ENCODE measurements around the gene CIB2.

GRCh38 chr15:78171864-78172472, 40.7 kb upstream of the CIB2 start:
- TF ChIP-seq CTCF (IDR thresholded peaks at IDR 0.05; ENCODE audit: poor library complexity) (no peak), EZH2 (IDR thresholded peaks at IDR 0.05; ENCODE audit: borderline replicate concordance) (no peak), EZH2phosphoT487 (IDR thresholded peaks at IDR 0.05; ENCODE audit: low read depth, severe bottlenecking, unreplicated experiment) (no peak)
